SK-N-SH (cell line): ENCODE results near the gene KLHL2.
"Not testable (repeated sequence)": the region's sequence is repeated elsewhere in the genome, so short reads cannot be mapped to it uniquely, and the experiment has no call there.

ENCODE experiments used
- CHD2 ChIP-seq: fragments of 150-350 bp; IDR thresholded peaks from 2 replicates; pipeline ENCODE4 v1.6.1; 2018; ENCODE audit warnings: low read length; ENCODE audit not compliant: partially characterized antibody
- CTCF ChIP-seq: fragments of 200-600 bp; sonication (generic); IDR thresholded peaks from 2 replicates; pipeline ENCODE4 v1.6.1; 2017; ENCODE audit warnings: antibody characterized with exemption, mild to moderate bottlenecking, moderate library complexity
- EP300 ChIP-seq, 2 experiments: IDR thresholded peaks; 2 replicates each; pipeline versions ENCODE4 v1.4.0 to v1.6.1; 2012; ENCODE audit warnings: borderline replicate concordance in 1 of 2, low read depth in 1 of 2, low read length in 1 of 2
- FOXM1 ChIP-seq: IDR thresholded peaks from 2 replicates; pipeline ENCODE4 v1.4.0; 2012; ENCODE audit warnings: low read depth, mild to moderate bottlenecking
- MAX ChIP-seq: IDR thresholded peaks from 2 replicates; pipeline ENCODE4 v1.4.0; 2012; ENCODE audit warnings: low read depth
- MEF2A ChIP-seq: IDR thresholded peaks from 2 replicates; pipeline ENCODE4 v1.4.0; 2012; ENCODE audit warnings: low read depth, borderline replicate concordance
- POLR2AphosphoS5 ChIP-seq: IDR thresholded peaks from 2 replicates; pipeline ENCODE4 v1.6.1; 2012; ENCODE audit warnings: low read depth, low read length
- RFX5 ChIP-seq: IDR thresholded peaks from 2 replicates; pipeline ENCODE4 v1.6.1; 2012; ENCODE audit warnings: mild to moderate bottlenecking, improper control_type of control experiment, low read length
- SIN3A ChIP-seq: IDR thresholded peaks from 2 replicates; pipeline ENCODE4 v1.6.1; 2012; ENCODE audit warnings: low read depth, mild to moderate bottlenecking, low read length, moderate library complexity, borderline replicate concordance
- TEAD4 ChIP-seq: IDR thresholded peaks from 2 replicates; pipeline ENCODE4 v1.4.0; 2012; ENCODE audit warnings: mild to moderate bottlenecking, borderline replicate concordance; ENCODE audit not compliant: insufficient read depth
- USF2 ChIP-seq: fragments of 150-350 bp; IDR thresholded peaks from 2 replicates; pipeline ENCODE4 v1.6.1; 2017; ENCODE audit warnings: antibody characterized with exemption, low read length, low read depth, borderline replicate concordance
- TF ChIP-seq, protein P1 (sequence below): IDR thresholded peaks from 2 replicates; pipeline ENCODE4; 2012

DNA sequence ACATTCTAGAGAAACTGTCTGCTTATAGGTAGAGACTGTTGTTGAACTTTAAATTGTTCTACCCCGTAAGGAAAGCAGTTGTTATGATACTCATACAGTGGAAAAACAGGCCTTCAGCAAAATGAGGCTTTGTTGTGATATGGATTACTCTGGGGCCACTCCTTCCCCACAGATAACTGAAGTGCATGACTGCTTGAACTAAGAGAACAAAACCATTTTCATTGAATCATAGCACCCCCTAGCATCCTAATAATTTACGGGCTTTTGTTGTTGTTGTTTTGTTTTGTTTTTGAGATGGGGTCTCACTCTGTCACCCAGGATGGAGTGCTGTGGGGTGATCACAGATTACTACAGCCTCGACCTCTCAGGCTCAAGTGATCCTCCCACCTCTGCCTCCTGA is 54.9 kb downstream of the KLHL2 start:
- TF ChIP-seq MEF2A; POLR2AphosphoS5; TEAD4; CTCF; CHD2; FOXM1; SIN3A; USF2; MAX; EP300 (IDR thresholded peaks at IDR 0.05; ENCODE audit: borderline replicate concordance in 1 of 2, low read depth in 1 of 2, low read length in 1 of 2); RFX5: not testable (repeated sequence)
- TF ChIP-seq, protein P1, sequence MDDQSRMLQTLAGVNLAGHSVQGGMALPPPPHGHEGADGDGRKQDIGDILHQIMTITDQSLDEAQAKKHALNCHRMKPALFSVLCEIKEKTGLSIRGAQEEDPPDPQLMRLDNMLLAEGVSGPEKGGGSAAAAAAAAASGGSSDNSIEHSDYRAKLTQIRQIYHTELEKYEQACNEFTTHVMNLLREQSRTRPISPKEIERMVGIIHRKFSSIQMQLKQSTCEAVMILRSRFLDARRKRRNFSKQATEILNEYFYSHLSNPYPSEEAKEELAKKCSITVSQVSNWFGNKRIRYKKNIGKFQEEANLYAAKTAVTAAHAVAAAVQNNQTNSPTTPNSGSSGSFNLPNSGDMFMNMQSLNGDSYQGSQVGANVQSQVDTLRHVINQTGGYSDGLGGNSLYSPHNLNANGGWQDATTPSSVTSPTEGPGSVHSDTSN, result not testable (repeated sequence)
